HG02610 (cell line): ENCODE data around the gene SEC31B.

ENCODE experiments used
- ATAC-seq: cut with Tn5 transposase; IDR thresholded peaks from one replicate; pipeline ENCODE4 v1.9.1; 2021; ENCODE audit warnings: mild to moderate bottlenecking, moderate library complexity; ENCODE audit not compliant: unreplicated experiment

SEC31B gene, protein sequence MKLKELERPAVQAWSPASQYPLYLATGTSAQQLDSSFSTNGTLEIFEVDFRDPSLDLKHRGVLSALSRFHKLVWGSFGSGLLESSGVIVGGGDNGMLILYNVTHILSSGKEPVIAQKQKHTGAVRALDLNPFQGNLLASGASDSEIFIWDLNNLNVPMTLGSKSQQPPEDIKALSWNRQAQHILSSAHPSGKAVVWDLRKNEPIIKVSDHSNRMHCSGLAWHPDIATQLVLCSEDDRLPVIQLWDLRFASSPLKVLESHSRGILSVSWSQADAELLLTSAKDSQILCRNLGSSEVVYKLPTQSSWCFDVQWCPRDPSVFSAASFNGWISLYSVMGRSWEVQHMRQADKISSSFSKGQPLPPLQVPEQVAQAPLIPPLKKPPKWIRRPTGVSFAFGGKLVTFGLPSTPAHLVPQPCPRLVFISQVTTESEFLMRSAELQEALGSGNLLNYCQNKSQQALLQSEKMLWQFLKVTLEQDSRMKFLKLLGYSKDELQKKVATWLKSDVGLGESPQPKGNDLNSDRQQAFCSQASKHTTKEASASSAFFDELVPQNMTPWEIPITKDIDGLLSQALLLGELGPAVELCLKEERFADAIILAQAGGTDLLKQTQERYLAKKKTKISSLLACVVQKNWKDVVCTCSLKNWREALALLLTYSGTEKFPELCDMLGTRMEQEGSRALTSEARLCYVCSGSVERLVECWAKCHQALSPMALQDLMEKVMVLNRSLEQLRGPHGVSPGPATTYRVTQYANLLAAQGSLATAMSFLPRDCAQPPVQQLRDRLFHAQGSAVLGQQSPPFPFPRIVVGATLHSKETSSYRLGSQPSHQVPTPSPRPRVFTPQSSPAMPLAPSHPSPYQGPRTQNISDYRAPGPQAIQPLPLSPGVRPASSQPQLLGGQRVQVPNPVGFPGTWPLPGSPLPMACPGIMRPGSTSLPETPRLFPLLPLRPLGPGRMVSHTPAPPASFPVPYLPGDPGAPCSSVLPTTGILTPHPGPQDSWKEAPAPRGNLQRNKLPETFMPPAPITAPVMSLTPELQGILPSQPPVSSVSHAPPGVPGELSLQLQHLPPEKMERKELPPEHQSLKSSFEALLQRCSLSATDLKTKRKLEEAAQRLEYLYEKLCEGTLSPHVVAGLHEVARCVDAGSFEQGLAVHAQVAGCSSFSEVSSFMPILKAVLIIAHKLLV

DNA sequence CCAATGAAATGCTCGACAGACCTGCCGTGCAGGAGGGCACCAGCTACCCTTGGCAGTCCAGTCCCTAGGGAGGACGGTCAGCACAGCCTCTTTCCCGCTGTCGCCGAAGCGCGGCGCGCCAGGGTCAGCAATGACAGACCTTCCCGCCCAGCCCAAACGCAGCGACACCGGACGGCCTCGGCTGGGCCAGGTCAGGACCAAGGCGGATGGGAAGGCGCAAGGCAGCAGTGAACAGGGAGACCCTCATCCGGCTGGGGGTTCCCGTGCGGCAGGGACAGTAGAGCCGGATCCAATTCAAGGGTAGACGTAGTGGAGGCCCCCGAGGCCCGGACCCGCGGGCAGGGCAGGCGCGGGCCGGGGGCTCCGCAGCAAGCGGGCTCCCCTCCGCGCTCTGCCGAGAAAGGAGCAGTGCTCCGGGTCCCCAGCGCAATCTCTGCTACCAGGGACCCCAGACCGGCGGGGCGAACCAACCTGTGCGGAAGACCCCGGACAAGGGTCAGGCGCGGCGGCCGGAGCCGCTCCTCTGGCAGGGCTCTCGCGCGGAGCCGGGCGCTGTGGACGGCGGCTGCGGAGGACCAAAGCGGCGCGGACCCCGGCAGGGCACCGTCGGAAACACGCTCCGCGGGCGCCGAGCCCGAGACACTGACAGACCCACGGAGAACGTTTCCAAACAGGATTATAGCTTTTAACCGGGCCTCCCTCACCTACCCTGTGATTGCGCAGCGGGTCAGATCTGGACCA lies at the start of gene SEC31B:
TSS of gene SEC31B (minus strand) at position 551 of the 741 bp plus-strand sequence. CDS start 2,909 bp downstream, outside the sequence.
- no peak for ATAC-seq

GRCh38 chr10:100568912-100569311 lies 49.3 kb upstream of the SEC31B start:
- no peak for ATAC-seq

GRCh38 chr10:100567826-100568225 lies 48.2 kb upstream of the SEC31B start:
- ATAC-seq = no peak

DNA sequence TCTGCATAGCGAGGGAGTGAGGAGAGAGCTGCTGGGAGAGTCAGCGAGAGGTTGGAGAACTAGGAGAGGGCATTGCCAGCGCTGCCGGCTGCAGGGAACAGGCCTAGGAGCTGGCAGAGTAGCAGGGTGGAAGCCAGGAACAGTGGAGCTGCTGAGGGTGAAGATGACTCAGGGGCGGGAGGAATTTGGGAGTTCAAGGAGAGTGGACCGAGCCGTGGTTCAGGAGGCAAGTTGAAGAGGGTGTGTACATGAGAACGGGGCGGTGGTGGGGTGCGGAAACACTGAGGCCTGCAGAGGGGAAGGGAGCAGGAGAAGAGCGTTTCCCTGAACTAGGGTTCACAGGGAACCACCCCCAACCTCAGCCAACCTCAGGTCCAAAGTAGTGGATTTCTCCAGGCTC lies 47.6 kb upstream of the SEC31B start:
- ATAC-seq = no peak

DNA sequence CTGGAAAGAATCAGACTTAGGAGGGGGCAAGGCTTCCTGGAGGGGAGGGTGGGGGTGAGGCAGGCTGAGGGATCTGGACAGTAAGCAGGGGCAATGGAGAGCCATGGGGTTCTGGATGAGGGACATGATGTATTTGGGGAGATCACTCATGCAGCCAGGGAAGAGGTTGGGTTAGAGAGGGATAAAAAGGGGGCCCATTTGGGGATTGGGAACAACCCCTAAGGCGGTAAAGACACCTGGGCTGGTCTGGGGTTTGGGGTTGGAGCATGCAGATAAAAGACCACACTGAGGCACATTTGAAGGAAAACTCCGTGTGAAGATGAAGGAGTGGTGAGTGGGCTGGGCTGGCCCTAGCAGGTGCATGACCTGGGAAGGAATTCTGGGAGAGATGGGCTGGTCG lies 46.9 kb upstream of the SEC31B start:
- ATAC-seq = no peak

DNA sequence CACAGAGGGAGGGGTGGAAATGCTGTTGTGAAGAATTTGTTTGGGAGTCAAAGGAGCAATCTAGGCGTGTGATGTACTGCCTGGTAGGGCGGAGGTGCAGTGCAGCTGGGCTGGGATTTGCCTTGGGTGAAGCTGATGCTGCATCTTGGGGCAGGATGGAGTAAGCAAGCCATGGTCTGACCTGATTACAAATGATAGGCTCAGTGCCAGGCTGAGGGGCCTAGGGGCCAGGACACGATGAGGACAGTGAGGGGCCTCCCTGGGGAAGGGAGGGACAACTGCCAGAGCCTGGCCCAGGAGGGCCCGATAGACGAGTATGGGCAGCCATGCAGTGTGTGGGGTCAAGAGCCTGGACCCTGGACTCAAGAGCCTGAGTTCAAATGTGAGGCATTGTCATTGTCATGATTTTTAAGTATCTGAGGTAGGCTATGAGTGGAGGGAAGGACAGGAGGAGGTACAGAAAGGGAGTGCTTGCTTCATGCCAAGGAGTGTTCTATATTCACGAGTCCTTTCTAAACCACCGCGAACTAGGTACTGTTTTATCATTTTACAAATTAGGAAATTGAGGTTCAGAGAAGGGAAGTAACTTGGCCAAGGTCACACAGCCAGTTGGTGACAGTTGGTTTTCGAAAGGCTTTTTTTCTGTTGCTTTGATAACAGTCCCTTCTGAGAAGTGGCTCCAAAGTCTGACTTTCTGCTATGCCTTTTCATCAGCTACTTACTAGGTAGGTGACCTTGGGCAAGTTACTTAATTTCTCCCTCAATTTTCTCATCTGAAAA lies 45.7 kb upstream of the SEC31B start:
- no peak for ATAC-seq

DNA sequence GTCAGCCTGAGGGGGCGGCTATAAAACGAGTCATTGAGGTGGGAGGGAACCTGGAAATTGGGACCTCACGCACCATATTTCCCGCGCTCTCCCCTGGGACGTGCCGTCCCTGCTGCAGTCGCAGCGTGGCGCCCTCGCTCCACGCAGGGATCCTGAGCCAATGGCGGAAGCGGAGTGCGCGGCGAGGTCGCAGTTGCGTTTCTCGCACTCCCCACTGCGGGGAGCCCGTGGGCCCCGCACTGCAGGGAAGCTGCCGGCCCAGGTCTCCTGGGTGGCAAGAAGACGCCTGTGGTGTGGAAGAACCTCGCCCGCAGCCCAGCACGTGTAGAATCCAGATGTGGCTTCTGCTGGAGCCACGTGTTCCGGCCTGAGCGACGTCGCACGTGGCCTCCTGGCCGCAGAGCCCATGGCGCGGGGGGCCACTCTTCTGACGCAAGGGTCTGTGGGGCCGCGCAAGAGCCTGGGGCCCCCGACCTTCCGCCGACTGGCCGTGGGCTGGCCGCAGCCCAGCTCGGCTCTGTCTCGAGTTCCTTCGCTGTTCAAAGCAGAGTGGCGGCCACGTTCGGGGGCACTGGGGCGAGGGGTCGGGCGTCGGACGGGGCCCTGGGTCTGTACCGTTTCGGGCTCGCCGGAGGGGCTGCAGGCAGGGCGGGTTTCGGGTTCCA lies 42.5 kb upstream of the SEC31B start:
- peak; percentile 79 for ATAC-seq

DNA sequence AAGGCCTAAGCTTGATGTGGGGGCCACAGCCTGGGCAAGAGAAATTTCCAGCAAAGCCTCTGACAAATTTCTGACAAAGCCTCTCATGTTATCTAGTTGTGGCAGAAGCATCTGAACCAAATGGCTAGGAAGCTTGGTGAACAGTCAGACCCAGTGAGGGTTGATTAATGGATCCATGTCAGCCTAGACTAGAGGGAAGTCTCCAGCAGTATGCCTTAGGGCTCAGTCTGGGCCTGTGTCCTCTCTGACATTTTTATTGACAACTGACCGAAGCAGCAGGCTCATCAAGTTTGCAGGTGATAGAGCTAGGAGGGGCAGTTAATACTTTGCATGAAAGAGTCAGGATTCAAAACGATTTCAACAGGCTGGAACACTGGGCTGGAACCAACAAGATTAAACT lies 41.3 kb upstream of the SEC31B start:
- ATAC-seq = no peak

GRCh38 chr10:100560248-100560647 lies 40.6 kb upstream of the SEC31B start:
- ATAC-seq = no peak

GRCh38 chr10:100554902-100555301 lies 35.2 kb upstream of the SEC31B start:
- no peak for ATAC-seq

GRCh38 chr10:100553929-100554328 lies 34.3 kb upstream of the SEC31B start:
- no peak for ATAC-seq

GRCh38 chr10:100551738-100552137 lies 32.1 kb upstream of the SEC31B start:
- ATAC-seq = no peak

GRCh38 chr10:100551196-100551595 lies 31.5 kb upstream of the SEC31B start:
- no peak for ATAC-seq

GRCh38 chr10:100544950-100545349 lies 25.3 kb upstream of the SEC31B start:
- ATAC-seq = no peak

DNA sequence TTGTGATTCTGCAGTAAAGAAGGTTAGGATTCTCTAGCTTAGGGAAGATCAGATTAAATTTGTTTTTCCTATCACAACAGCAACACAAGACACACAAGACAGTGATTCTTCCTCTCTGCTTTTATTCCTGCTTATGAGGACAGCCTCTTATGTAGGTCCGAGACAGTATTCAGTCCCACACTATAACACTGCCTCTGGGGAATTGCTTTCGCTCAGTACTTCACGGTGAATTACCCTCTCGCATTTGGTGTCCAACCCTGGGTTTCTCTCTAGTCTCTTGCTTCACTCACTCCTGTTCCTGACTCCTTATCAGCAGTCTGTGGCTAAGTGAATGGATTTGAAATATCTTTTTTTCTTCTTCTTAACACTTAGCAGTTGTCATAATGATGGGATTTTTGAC lies 17.8 kb upstream of the SEC31B start:
- no peak for ATAC-seq

GRCh38 chr10:100535715-100536353 lies 16.2 kb upstream of the SEC31B start, which contains the start of gene HIF1AN:
Gene HIF1AN (plus strand): TSS chr10:100535943. CDS start chr10:100535959, 16 bp downstream.
- peak; percentile 93 for ATAC-seq

DNA sequence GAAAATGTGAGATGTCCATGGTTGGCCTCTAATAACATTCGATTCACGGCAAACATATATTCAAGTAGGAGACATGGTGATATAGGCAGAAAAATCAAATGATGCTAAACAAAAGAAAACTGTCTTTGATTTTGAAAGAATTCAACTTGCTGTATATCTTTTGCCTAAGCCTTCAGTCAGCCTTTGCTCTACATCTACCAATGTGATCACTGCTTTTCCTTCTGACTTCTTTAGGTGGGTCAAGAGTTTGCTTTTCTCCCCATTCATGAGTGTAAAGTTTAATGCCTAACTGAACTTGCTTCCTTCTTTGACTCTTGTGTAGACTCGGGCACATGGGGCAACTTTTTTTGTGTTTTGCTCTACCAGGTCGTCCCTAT lies 15.7 kb upstream of the SEC31B start:
- ATAC-seq = peak; percentile 8

GRCh38 chr10:100534726-100535125 lies 15.1 kb upstream of the SEC31B start:
- ATAC-seq = no peak

GRCh38 chr10:100531761-100532160 lies 12.1 kb upstream of the SEC31B start:
- ATAC-seq = no peak
